Measurements from ENCODE around the gene GTPBP3.
A peak's percentile ranks its signal among the peaks of the same experiment; 100 is the strongest.

The GTPBP3 gene

DNA sequence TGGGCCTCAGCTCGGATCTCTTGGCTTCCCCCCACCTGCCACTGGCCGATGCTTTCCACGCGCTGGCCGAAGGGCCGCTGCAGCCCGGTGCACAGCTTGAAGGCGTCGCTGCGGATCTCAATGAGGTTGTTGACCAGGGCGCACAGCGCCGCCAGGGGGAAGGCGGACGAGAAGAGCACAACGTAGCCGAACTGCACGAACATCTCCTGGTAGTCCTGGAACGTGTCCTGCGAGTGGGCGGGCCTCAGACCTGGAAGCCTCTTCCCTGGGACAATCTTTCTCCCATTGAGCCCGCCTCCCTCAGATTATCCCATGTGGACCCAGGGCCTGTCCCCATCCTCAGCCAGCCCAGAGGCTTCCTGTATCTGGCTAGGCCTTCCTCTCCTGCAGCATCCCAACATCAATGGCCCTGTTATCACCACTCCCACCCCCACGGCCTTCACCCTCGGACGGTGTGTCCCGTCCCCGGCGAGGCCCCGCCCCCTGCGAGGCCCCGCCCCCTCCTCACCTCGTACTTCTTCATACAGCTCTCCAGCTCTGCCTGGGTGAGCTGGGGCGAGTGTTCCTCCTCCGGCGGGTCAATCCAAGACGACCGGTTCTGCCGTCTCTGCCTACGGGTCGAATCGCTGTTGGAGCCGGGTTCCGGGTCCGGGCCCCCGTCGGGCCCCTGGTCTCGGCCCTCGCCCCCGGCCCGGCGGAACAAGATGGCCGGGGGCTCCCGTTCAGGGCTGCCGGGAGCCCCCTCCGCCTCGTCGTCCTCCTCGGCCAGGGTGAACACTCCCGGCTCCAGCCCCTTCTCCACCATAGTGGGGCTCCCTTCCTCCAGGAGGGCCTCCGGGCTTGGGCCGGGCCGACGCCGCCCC is 9.5 kb upstream of the GTPBP3 start:
- DNase-seq, result peak; percentile 40

DNA sequence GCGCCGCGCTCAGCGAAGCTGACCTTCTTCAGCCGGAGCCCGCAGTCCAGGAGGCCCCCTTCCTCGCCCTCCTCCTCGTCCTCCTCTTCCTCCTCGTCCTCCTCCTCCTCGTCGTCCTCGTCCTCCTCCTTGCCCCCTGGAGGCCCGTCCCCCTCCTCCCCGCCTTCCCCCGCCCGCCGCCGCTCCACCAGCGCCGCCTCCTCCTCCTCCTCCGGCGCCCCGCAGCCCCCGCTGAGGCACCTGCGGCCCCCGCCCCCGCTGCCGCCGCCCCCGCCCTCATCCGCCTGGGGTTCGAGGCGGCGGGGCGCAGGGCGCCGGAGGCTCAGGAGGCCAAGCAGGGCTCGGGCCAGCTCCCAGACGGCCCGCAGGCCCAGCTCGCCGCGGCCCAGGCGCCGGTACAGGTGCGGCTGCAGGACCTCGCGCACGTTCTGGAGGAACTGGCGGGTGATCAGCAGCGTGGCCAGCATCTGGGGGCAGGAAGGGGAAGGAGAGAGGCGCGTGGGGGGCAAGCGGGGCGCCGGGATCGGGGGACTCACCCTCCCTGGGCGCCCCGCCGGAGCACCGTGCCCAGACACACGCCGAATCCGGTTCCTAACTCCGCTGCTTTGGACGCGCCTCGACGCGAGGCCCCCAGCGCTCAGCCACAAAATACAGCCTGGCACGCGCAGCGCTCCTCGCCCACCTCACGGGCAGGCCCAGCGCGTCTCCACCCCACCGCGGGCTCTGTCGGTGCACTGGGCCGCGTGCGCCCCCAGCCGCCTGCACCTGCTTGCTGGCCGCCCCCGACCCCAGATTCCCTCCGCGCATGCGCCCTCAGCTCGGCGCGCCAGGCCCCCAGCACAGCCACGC is 8.6 kb upstream of the GTPBP3 start:
- no peak for DNase-seq

DNA sequence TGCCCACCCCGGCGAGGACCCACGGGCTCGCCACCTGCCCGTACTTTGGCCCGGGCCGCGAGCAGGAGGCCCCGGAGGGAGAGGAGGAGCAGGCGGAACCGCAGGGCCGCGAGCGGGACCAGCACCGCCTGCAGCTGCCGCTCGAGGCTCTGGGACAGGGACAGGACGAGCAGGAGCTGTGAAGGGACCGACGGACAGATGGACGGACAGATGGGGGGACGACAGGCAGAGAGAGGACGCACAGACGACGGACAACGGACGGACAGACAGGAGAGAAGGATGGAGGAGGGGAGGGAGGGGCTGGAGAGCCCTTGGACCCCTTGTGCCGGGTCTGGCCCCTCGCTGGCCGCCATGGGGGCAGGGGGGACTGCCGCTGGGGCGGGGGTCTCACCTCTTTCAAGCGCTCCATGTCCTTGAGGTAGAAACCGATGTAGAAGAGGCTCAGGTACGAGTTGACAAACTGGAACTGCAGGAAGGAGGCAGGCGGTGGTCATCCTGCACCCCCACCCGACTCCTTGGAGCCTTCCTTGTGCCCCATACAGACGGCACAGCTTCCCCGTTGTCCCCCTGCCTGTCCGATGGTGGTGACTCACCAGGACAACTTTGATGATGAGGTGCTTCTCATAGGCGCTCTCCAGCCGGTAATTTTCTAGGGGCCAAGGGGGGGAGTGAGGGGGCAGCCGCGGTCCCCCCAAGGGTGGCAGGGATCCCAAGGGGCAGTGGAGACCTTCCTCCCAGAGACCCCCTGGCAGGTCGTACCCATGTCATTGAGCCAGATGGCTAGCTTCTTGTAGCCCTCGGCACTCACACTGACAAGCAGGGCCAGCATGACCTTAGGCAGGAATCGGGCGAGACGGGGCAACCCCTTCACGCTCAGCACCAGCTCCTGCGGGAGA is 7.7 kb upstream of the GTPBP3 start:
- DNase-seq, result no peak

DNA sequence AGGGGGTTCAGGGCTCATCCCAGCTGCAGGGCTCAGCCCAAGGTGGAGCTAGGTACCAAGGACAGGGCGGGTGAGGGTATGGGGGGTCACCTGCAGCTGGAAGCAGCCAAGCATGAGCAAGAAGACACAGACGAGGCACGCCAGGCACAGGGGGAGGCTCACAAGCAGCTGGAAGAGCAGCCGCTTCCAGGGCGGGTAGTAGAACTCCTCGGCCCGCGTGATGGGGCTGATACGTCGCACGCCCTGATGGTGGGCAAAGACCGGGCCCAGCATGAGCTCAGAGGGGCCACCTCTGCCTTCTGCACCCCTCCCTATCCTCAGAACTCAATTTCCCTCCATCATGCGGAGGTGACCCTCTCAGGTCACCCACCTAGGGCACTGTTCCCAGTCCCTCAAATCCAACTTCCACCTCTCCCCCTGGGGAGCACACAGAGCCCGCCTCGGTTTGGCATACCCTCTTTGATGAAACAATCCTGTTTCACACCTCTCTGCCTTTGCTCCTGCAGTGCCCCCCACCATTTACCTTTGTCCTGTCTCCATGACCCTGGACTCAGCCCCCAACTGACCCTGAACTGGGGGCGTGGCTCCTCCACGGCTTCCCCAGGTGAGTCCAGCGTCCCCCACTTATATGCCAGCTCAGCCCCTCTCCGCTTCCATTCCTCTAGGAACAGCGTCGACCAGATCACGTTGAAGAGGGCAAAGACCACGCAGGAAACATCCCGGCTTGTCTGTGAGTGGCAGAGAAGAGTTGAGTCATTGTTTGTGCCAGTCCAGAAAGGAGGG is 6.9 kb upstream of the GTPBP3 start:
- no peak for DNase-seq

GRCh38 chr19:17331045-17331558 is 6.3 kb upstream of the GTPBP3 start:
- DNase-seq, result no peak

DNA sequence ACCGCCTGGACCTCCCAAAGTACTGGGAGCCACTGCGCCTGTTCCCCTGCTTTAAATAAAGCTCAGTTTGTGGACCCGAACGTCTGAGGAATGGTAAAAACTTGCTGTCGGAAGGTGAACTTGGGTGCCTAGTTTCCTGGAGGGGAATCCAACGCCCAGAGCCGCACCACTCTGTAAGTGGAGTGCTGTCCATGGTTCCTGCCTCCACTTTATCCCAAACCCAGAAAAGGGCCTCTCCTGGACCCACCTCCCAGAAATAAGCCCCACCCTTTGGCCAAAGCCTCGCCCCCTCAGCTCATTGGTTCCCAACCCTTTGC is 5.0 kb upstream of the GTPBP3 start:
- DNase-seq, result no peak

DNA sequence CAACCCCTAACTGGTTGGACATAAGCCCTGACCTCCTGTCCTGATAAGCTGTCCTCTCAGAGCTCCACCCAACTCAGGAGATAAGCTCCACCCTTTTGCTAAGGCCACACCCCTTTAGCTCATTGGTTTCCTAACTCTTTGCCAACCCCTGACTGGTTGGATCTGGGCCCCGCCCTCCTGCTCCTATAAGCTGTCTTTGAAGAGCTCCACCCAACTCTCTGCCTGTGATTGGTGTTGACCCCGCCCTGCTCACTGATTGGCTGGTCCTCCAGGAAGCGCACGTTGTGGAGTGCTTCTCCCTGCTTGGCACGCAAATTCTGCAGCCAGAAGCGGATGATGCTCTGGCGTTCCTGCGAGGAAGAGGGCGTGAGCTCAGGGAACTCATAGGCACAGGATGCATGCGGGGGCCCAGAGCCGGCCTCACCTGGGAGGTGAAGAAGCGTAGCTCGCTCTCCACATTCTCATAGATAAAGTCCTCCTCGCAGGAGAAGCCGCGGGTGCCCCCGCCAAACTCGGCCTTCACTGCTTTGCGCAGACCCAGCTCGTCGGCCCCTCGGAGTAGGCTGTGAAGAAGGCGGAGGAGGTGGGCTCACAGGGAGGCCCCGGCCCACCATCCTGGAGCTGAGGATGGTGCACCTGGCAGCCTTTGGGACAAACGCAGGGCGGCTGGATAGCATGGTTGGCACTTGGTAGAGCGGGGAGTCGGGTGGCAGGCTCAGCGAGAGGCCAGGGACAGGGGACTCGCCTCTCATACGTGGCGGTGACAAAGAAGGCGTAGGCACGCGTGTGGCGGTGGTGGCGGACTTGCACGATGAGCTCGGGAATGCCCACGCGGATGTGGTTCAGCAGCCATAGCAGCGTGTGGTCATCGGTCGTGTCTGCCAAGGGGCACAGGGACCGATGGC is 4.4 kb upstream of the GTPBP3 start:
- peak; percentile 93 for DNase-seq

- peak; percentile 56 for DNase-seq
Measured at GRCh38 chr19:17333611-17334413, 3.5 kb upstream of the GTPBP3 start.

DNA sequence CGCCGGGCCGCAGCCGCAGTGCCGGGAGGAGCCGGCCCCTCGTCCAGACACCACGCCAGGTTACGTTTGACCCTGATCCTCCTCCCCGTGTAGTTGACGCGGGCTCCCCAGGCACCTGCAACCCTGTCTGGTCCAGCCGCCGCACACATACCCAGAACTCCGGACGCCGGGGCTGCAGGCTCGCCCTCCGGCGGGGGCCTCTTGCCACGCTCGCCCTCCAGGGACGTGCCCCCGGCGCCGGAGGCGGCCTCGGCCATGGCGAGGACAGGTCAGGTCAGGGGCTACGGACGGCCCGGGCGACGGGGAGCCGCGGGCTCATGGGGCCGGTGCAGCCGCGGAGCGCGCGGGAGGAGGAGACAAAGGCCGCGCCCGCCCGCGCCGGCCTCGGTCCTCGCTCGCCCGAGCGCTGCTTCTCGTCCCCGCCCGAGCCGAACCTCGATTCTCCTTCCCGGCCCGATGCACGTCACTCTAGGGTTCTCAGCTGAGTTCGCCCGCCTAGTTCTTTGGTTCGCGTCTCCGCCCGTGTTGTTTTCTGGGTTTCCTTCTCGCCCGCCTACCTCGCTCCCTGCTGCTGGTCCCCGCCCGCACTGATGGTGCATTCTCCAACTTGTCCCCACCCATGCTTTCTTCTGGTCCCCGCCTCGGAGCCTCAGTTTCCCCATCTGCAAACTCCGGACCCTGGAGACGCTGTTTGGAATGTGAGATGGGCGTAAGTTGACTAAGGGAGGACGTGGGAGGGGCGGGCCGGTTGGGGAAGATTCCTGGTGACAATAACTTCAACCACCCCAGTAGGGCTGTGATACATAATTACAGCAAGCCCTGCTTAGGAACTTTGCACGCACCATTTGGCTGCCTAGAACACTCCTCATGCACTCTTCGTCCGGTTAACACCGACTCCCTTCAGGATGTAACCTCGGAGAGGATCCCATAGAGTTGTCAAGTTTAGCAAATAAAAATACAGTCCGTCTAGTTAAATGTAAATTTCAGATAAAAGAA is 2.6 kb upstream of the GTPBP3 start, which contains the start of gene ANO8:
TSS of gene ANO8 (minus strand) at position 442 of the 996 bp plus-strand sequence. CDS start at position 257, 185 bp downstream.
- peak; percentile 99 for DNase-seq

GRCh38 chr19:17335575-17335974 is 1.8 kb upstream of the GTPBP3 start:
- no peak for DNase-seq

DNA sequence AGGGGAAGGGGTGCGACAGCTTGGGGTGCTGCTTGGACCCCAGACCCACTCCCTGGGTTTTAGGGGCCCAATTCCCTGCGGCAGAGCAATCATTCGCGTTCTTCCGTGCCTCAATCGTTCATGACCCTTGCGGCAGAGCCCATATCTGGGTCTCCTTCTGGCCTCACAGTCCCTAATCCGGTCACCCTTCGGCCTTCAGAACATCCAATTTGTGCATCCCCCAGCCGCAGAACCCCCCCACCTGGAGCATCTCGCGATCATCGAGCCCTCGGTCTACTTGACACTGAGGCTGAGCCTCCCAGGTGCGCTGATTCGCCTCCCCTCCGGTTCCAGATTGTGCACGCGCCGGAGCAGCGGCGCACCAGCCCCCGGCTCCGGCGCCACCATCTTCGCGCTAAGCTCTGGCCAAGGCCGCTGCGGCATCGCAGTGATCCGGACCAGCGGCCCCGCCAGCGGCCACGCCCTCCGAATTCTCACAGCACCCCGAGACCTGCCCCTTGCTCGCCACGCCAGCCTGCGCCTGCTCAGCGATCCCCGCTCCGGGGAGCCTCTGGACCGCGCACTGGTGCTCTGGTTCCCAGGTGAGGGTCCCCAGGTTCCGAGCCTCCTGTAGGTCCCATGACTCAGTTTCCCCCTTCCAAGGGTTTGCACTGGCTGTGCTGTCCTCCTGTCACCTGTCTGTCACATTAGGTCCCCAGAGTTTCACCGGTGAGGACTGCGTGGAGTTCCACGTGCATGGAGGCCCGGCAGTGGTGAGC is 501 bp downstream of the GTPBP3 start:
- peak; percentile 77 for DNase-seq

GRCh38 chr19:17338433-17339078 is 1.2 kb downstream of the GTPBP3 start:
- DNase-seq, result no peak

DNA sequence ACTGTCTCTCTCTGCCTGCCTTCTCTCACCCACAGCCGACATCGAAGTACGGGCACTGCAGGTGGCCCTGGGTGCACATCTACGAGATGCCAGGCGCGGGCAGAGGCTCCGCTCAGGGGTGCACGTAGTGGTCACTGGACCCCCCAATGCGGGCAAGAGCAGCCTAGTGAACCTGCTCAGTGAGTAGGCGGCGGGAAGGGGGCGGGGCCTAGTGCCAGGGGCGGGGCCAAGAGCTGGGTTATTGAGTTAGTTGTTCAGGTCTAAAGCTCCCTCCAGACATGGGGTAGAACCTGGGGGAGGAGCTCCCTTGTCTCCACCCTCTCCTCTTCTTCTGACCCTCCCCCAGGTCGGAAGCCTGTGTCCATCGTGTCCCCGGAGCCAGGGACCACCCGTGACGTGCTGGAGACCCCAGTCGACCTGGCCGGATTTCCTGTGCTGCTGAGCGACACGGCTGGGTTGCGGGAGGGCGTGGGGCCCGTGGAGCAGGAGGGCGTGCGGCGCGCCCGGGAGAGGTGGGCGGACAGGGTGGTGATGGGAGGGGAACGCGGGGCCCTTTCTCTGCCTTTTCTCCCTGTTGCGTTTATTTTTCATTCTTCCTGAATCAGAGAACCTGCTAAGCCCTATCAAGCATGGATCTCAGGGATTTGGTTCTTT is 1.9 kb downstream of the GTPBP3 start:
- DNase-seq, result peak; percentile 49

- DNase-seq, result peak; percentile 61
Measured at GRCh38 chr19:17340302-17340870, 3.0 kb downstream of the GTPBP3 start.

DNA sequence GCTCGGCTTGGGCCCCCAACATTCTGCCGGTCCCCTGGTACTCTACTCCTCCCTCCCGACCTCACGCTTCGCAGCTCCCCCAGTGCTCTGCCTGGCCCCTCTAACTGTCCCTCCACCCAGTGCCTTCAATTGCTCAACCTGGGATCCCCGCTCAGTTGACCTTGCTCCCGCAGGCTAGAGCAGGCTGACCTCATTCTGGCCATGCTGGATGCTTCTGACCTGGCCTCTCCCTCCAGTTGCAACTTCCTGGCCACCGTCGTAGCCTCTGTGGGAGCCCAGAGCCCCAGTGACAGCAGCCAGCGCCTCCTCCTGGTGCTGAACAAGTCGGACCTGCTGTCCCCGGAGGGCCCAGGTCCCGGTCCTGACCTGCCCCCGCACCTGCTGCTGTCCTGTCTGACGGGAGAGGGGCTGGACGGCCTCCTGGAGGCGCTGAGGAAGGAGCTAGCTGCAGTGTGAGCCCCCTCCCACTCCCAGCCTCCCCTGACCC is 3.6 kb downstream of the GTPBP3 start:
- no peak for DNase-seq

GRCh38 chr19:17341386-17341785 is 4.0 kb downstream of the GTPBP3 start:
- DNase-seq, result no peak

All from NCI-H82 (cell line).